Activated gamma-delta T cell (primary cell): Measurements from ENCODE around the gene SCUBE2.
"Not testable (repeated sequence)": the region's sequence is repeated elsewhere in the genome, so short reads cannot be mapped to it uniquely, and the experiment has no call there.

ENCODE experiments used
- DNase-seq: peaks from one replicate; lab custom pipeline; 2025; lab: John Stamatoyannopoulos, UW

SCUBE2 gene

GRCh38 chr11:9046481-9046880 lies 44.9 kb downstream of the SCUBE2 start:
- no peak for DNase-seq

GRCh38 chr11:9042488-9042887 lies 48.9 kb downstream of the SCUBE2 start:
- no peak for DNase-seq

GRCh38 chr11:9041747-9042146 lies 49.7 kb downstream of the SCUBE2 start:
- no peak for DNase-seq

GRCh38 chr11:9040410-9040809 lies 51.0 kb downstream of the SCUBE2 start:
- DNase-seq: no peak

- DNase-seq: no peak
Observed at GRCh38 chr11:9039863-9040262, 51.5 kb downstream of the SCUBE2 start.

- no peak for DNase-seq
Observed at GRCh38 chr11:9039198-9039597, 52.2 kb downstream of the SCUBE2 start.

- DNase-seq: no peak
Observed at GRCh38 chr11:9038541-9038940, 52.9 kb downstream of the SCUBE2 start.

- DNase-seq: no peak
Observed at GRCh38 chr11:9037963-9038362, 53.4 kb downstream of the SCUBE2 start.

GRCh38 chr11:9037046-9037780 lies 54.2 kb downstream of the SCUBE2 start:
- DNase-seq: no peak

GRCh38 chr11:9030601-9031000 lies 60.8 kb downstream of the SCUBE2 start:
- DNase-seq: no peak

- no peak for DNase-seq
Observed at GRCh38 chr11:9029422-9029821, 62.0 kb downstream of the SCUBE2 start.

- no peak for DNase-seq
Observed at GRCh38 chr11:9028581-9028980, 62.8 kb downstream of the SCUBE2 start.

- DNase-seq: no peak
Observed at GRCh38 chr11:9025101-9025850, 66.1 kb downstream of the SCUBE2 start.

- no peak for DNase-seq
Observed at GRCh38 chr11:9022961-9023680, 68.3 kb downstream of the SCUBE2 start.

- DNase-seq: no peak
Observed at GRCh38 chr11:9020916-9021315, 70.5 kb downstream of the SCUBE2 start.

- DNase-seq: no peak
Observed at GRCh38 chr11:9019861-9020260, 71.5 kb downstream of the SCUBE2 start.

- no peak for DNase-seq
Observed at GRCh38 chr11:9017773-9018172, 73.6 kb downstream of the SCUBE2 start.

GRCh38 chr11:9016916-9017642 lies 74.3 kb downstream of the SCUBE2 start:
- no peak for DNase-seq

GRCh38 chr11:9015677-9016076 lies 75.7 kb downstream of the SCUBE2 start:
- DNase-seq: no peak

- no peak for DNase-seq
Observed at GRCh38 chr11:9014826-9015225, 76.6 kb downstream of the SCUBE2 start.

- DNase-seq: no peak
Observed at GRCh38 chr11:9013373-9013772, 78.0 kb downstream of the SCUBE2 start.

GRCh38 chr11:9009538-9009937 lies 81.9 kb downstream of the SCUBE2 start:
- not testable (repeated sequence) for DNase-seq
